NCI-H460 (cell line): ENCODE data around the gene GARRE1. TPM values are rescaled to one million over a fixed set of nuclear protein-coding genes. Genes with fewer than 3 reads are reported as not detected.
"Not testable (repeated sequence)": the region's sequence is repeated elsewhere in the genome, so short reads cannot be mapped to it uniquely, and the experiment has no call there.

Source experiments
- DNase-seq: peaks from one replicate; pipeline ENCODE4 v3.0.0-alpha.2; 2016; ENCODE audit warnings: low read depth; ENCODE audit errors: extremely low read depth
- total RNA-seq: library from RNA; depleted of rRNA; stranded (reverse); fragments of >200 nt; shearing (Covaris generic); gene quantifications from 2 replicates; pipeline ENCODE4 v1.2.3, GENCODE V29; 2014

The GARRE1 gene
- total RNA-seq, 1 experiment from 2014 or later, result 6.7 TPM

- no peak for DNase-seq
Measured at GRCh38 chr19:34231439-34231838, 22.9 kb upstream of the GARRE1 start.

- DNase-seq, result no peak
Measured at GRCh38 chr19:34232566-34233481, 21.5 kb upstream of the GARRE1 start.

GRCh38 chr19:34235425-34235940 is 18.9 kb upstream of the GARRE1 start:
- no peak for DNase-seq

GRCh38 chr19:34236035-34236987 is 18.0 kb upstream of the GARRE1 start:
- no peak for DNase-seq

- no peak for DNase-seq
Measured at GRCh38 chr19:34237283-34237682, 17.1 kb upstream of the GARRE1 start.

- no peak for DNase-seq
Measured at GRCh38 chr19:34237939-34238338, 16.4 kb upstream of the GARRE1 start.

GRCh38 chr19:34241513-34242337 is 12.6 kb upstream of the GARRE1 start:
- peak; percentile 19 for DNase-seq

GRCh38 chr19:34243138-34243875 is 11.0 kb upstream of the GARRE1 start:
- not testable (repeated sequence) for DNase-seq

- no peak for DNase-seq
Measured at GRCh38 chr19:34243876-34244578, 10.3 kb upstream of the GARRE1 start.

GRCh38 chr19:34244611-34245299 is 9.6 kb upstream of the GARRE1 start:
- no peak for DNase-seq

- DNase-seq, result no peak
Measured at GRCh38 chr19:34246340-34246739, 8.0 kb upstream of the GARRE1 start.

- no peak for DNase-seq
Measured at GRCh38 chr19:34248941-34249340, 5.4 kb upstream of the GARRE1 start.

- DNase-seq, result not testable (repeated sequence)
Measured at GRCh38 chr19:34253167-34253566, 1.2 kb upstream of the GARRE1 start.

- DNase-seq, result not testable (repeated sequence)
Measured at GRCh38 chr19:34253681-34254045, 691 bp upstream of the GARRE1 start.

- no peak for DNase-seq
Measured at GRCh38 chr19:34254698-34255432, 511 bp downstream of the GARRE1 start.

GRCh38 chr19:34255546-34255945 is 1.2 kb downstream of the GARRE1 start:
- DNase-seq, result no peak

- no peak for DNase-seq
Measured at GRCh38 chr19:34256835-34257558, 2.6 kb downstream of the GARRE1 start.
